Ishikawa (cell line): Measurements from ENCODE around the gene ARPC5.

Source experiments
- CEBPB ChIP-seq: IDR thresholded peaks from 2 replicates; pipeline ENCODE4 v1.6.1; 2012
- CREB1 ChIP-seq: IDR thresholded peaks from 2 replicates; pipeline ENCODE4 v1.6.1; 2012; ENCODE audit warnings: low read depth
- EGR1 ChIP-seq: IDR thresholded peaks from 2 replicates; pipeline ENCODE4 v1.6.1; 2012
- EP300 ChIP-seq: IDR thresholded peaks from 2 replicates; pipeline ENCODE4 v1.6.1; 2012; ENCODE audit warnings: borderline replicate concordance
- FOXM1 ChIP-seq: IDR thresholded peaks from 2 replicates; pipeline ENCODE4 v1.6.1; 2012; ENCODE audit warnings: low read depth, borderline replicate concordance
- NFIC ChIP-seq: IDR thresholded peaks from 2 replicates; pipeline ENCODE4 v1.6.1; 2012
- RAD21 ChIP-seq: IDR thresholded peaks from 2 replicates; pipeline ENCODE4 v1.6.1; 2012; ENCODE audit warnings: low read depth
- REST ChIP-seq: IDR thresholded peaks from 2 replicates; pipeline ENCODE4 v1.6.1; 2012; ENCODE audit warnings: low read depth, mild to moderate bottlenecking
- TAF1 ChIP-seq: IDR thresholded peaks from 2 replicates; pipeline ENCODE4 v1.6.1; 2012; ENCODE audit warnings: low read depth, mild to moderate bottlenecking
- TCF12 ChIP-seq: IDR thresholded peaks from 2 replicates; pipeline ENCODE4 v1.6.1; 2012; ENCODE audit warnings: low read depth
- TEAD4 ChIP-seq: IDR thresholded peaks from 2 replicates; pipeline ENCODE4 v1.6.1; 2012
- YY1 ChIP-seq: IDR thresholded peaks from 2 replicates; pipeline ENCODE4 v1.6.1; 2012; ENCODE audit warnings: low read depth
- ZBTB7A ChIP-seq: IDR thresholded peaks from 2 replicates; pipeline ENCODE4 v1.6.1; 2012; ENCODE audit warnings: low read depth
- TF ChIP-seq, protein P1 (sequence below): IDR thresholded peaks from 2 replicates; pipeline ENCODE4 v1.6.1; 2012

DNA sequence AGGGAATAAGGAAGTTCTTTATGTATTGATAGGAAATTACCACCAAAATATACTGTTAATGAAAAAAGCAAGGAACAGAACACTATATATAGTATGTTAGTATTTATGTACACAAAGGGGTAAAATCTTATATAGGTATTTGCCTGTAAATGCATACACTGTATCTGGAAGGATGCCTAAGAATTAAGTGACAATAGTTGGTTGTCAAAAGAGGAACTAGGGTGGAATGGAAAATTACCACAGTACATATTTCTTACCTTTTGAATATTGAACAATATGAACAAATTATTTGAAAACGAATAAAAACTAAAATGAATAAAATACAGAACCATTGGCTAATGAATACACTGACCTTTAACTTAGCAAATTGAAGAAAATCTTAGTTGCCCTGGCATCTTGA is 13.6 kb downstream of the ARPC5 start:
- no peak for TF ChIP-seq CEBPB
- TF ChIP-seq, protein P1, sequence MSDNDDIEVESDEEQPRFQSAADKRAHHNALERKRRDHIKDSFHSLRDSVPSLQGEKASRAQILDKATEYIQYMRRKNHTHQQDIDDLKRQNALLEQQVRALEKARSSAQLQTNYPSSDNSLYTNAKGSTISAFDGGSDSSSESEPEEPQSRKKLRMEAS: no peak
- no peak for TF ChIP-seq RAD21
- no peak for TF ChIP-seq EGR1
- no peak for TF ChIP-seq REST
- no peak for TF ChIP-seq TCF12
- TF ChIP-seq ZBTB7A: no peak
- no peak for TF ChIP-seq NFIC
- no peak for TF ChIP-seq TAF1
- no peak for TF ChIP-seq EP300
- TF ChIP-seq YY1: no peak
- no peak for TF ChIP-seq FOXM1
- no peak for TF ChIP-seq CREB1
- TF ChIP-seq TEAD4: no peak
